ENCODE results near the gene GLIPR1L2.

The GLIPR1L2 gene

GRCh38 chr12:75479963-75480461, 89.1 kb downstream of the GLIPR1L2 start:
- no peak for DNase-seq

- DNase-seq = no peak
Measured at GRCh38 chr12:75480469-75480949, 89.6 kb downstream of the GLIPR1L2 start, which contains the start of gene GLIPR1. GLIPR1 (plus strand) TSS chr12:75480755; CDS start chr12:75480881, 126 bp downstream.

- no peak for DNase-seq
Measured at GRCh38 chr12:75481013-75481705, 90.3 kb downstream of the GLIPR1L2 start.

- DNase-seq = no peak
Measured at GRCh38 chr12:75481774-75482173, 90.9 kb downstream of the GLIPR1L2 start.

All from NCI-H1436 (cell line).